HEK293 (cell line): ENCODE measurements around the gene PIK3AP1.

Experiments used
- CTCF ChIP-seq: fragments of 450-650 bp; formaldehyde crosslinking; IDR thresholded peaks from 2 replicates; pipeline ENCODE4 v1.5.1; 2016; ENCODE audit warnings: missing biosample characterization, missing genetic modification characterization
- HOXC10 ChIP-seq: sonication (generic); formaldehyde crosslinking; IDR thresholded peaks from 2 replicates; pipeline ENCODE4 v1.8.1; 2023; ENCODE audit warnings: mild to moderate bottlenecking, missing genetic modification reagents
- PBX3 ChIP-seq: sonication (generic); formaldehyde crosslinking; IDR thresholded peaks from 2 replicates; pipeline ENCODE4 v1.8.1; 2022; ENCODE audit warnings: mild to moderate bottlenecking, moderate library complexity, missing genetic modification reagents
- WT1 ChIP-seq: fragments of 450-650 bp; formaldehyde crosslinking; IDR thresholded peaks from 2 replicates; pipeline ENCODE4 v1.5.1; 2016; ENCODE audit warnings: missing biosample characterization, missing genetic modification characterization
- ZNF140 ChIP-seq: fragments of 450-650 bp; formaldehyde crosslinking; IDR thresholded peaks from 2 replicates; pipeline ENCODE4 v1.5.1; 2016; ENCODE audit warnings: missing biosample characterization, missing genetic modification characterization
- ZNF354C ChIP-seq: fragments of 450-650 bp; formaldehyde crosslinking; IDR thresholded peaks from 2 replicates; pipeline ENCODE4 v1.5.1; 2016; ENCODE audit warnings: missing biosample characterization, missing genetic modification characterization, low read depth, borderline replicate concordance

- TF ChIP-seq CTCF (tag by site-specific recombination) (no peak), WT1 (tag by site-specific recombination) (no peak), ZNF140 (tag by site-specific recombination) (no peak), HOXC10 (CRISPR knock-in tag) (no peak), ZNF354C (tag by site-specific recombination) (no peak), PBX3 (CRISPR knock-in tag) (no peak)
Measured at GRCh38 chr10:96667401-96667800, 52.9 kb downstream of the PIK3AP1 start.
